Jurkat, Clone E6-1 (cell line): ENCODE results near the gene PCDHA12. TPM values are rescaled to one million over a fixed set of nuclear protein-coding genes. Genes with fewer than 3 reads are reported as not detected.
"Not testable (repeated sequence)": the region's sequence is repeated elsewhere in the genome, so short reads cannot be mapped to it uniquely, and the experiment has no call there.

Experiments used
- DNase-seq: peaks from one replicate; pipeline ENCODE4 v3.0.0-alpha.2; 2011; ENCODE audit warnings: low read depth, low spot score
- H3K4me3 ChIP-seq: 2 replicates; pipeline ENCODE4 v1.5.1; 2011; ENCODE audit warnings: mild to moderate bottlenecking, low read length, control low read depth, moderate library complexity
- polyA plus RNA-seq: library from polyadenylated mRNA; unstranded; fragments of >200 nt; gene quantifications from one replicate; pipeline ENCODE4 v1.2.1, GENCODE V29; 2012; ENCODE audit warnings: missing spikeins; ENCODE audit not compliant: insufficient read length, insufficient read depth

PCDHA12 gene, protein sequence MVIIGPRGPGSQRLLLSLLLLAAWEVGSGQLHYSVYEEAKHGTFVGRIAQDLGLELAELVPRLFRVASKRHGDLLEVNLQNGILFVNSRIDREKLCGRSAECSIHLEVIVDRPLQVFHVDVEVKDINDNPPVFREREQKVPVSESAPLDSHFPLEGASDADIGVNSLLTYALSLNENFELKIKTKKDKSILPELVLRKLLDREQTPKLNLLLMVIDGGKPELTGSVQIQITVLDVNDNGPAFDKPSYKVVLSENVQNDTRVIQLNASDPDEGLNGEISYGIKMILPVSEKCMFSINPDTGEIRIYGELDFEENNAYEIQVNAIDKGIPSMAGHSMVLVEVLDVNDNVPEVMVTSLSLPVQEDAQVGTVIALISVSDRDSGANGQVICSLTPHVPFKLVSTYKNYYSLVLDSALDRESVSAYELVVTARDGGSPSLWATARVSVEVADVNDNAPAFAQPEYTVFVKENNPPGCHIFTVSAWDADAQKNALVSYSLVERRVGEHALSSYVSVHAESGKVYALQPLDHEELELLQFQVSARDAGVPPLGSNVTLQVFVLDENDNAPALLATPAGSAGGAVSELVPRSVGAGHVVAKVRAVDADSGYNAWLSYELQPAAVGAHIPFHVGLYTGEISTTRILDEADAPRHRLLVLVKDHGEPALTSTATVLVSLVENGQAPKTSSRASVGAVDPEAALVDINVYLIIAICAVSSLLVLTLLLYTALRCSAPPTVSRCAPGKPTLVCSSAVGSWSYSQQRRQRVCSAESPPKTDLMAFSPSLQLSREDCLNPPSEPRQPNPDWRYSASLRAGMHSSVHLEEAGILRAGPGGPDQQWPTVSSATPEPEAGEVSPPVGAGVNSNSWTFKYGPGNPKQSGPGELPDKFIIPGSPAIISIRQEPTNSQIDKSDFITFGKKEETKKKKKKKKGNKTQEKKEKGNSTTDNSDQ
- not detected for polyA plus RNA-seq

DNA sequence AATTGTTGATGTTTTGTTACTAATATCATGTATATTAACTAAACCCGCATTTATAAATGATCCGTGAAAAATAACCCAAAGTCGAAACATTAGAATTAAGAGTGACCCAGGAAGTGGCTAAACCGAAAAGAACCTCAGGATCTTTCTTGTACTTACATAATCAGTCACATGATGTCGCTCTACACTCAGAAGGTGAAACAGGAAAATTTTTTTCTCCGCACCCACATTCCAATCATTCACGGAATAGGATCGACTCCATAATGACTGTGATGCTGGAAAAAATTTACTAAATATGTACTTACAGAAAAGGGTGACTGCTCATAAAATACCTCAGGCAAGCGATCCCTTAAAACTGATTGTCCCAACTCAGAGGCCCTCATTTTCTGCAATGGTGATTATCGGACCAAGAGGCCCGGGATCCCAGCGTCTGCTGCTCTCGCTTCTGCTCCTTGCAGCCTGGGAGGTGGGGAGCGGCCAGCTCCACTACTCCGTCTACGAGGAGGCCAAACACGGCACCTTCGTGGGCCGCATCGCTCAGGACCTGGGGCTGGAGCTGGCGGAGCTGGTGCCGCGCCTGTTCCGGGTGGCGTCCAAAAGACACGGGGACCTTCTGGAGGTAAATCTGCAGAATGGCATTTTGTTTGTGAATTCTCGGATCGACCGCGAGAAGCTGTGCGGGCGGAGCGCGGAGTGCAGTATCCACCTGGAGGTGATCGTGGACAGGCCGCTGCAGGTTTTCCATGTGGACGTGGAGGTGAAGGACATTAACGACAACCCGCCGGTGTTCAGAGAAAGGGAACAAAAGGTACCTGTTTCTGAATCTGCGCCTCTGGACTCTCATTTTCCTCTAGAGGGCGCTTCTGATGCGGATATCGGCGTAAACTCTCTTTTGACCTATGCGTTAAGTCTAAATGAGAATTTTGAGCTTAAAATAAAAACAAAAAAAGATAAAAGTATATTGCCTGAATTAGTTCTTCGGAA is at the start of gene PCDHA12:
PCDHA12 (plus strand) TSS at position 224 of the 981 bp plus-strand sequence; CDS start at position 389, 165 bp downstream.
- no peak for DNase-seq
- H3K4me3 ChIP-seq = no peak within 1 kb of the TSS

DNA sequence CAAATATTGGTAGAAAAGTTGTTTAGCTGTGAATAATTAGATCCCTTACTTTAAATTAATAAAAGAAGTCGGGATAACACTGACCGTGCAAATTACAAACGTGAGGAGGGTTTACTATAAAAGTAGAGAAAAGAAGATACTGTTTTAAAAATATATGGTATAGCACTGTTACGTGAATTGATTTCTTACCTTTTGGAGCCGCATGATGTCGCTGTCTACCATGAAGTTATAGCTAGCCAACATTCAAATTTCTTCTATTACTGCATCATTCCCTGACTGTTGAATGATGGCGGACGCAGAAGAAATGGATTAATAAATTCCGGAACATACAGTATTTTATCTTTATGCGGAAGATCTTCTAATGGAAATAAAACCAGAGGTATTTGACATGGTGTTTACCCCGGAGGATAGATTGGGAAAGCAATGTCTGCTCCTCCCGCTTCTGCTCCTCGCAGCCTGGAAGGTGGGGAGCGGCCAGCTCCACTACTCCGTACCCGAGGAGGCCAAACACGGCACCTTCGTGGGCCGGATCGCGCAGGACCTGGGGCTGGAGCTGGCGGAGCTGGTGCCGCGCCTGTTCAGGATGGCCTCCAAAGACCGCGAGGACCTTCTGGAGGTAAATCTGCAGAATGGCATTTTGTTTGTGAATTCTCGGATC is 47.3 kb upstream of the PCDHA12 start, which contains the start of gene PCDHA6:
PCDHA6 (plus strand) TSS at position 257 of the 658 bp plus-strand sequence; CDS start at position 389, 132 bp downstream.
- no peak within 1 kb of the TSS for H3K4me3 ChIP-seq
- no peak for DNase-seq

DNA sequence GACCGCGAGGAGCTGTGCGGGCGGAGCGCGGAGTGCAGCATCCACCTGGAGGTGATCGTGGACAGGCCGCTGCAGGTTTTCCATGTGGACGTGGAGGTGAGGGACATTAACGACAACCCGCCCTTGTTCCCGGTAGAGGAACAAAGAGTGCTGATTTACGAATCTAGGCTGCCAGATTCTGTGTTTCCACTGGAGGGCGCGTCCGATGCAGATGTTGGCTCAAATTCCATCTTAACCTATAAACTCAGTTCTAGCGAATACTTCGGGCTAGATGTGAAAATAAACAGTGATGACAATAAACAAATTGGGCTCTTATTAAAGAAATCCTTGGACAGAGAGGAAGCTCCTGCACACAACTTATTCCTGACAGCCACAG is 46.8 kb upstream of the PCDHA12 start:
- H3K4me3 ChIP-seq = no peak overlapping the region
- DNase-seq = no peak

DNA sequence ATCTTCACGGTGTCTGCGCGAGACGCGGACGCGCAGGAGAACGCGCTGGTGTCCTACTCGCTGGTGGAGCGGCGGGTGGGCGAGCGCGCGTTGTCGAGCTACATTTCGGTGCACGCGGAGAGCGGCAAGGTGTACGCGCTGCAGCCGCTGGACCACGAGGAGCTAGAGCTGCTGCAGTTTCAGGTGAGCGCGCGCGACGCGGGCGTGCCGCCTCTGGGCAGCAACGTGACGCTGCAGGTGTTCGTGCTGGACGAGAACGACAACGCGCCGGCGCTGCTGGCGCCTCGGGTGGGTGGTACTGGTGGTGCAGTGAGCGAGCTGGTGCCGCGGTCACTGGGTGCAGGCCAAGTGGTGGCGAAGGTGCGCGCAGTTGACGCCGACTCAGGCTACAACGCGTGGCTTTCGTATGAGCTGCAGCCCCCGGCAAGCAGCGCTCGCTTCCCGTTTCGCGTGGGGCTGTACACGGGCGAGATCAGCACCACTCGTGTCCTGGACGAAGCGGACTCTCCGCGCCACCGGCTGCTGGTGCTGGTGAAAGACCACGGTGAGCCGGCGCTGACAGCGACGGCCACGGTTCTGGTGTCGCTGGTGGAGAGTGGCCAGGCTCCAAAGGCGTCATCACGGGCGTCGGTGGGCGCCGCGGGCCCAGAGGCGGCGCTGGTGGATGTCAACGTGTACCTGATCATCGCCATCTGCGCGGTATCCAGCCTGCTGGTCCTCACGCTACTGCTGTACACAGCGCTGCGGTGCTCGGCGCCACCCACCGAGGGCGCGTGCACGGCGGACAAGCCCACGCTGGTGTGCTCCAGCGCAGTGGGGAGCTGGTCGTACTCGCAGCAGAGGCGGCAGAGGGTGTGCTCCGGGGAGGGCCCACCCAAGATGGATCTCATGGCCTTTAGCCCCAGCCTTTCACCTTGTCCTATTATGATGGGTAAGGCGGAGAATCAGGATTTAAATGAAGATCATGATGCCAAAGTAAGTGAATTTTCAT is 45.3 kb upstream of the PCDHA12 start:
- not testable (repeated sequence) for DNase-seq, H3K4me3 ChIP-seq

DNA sequence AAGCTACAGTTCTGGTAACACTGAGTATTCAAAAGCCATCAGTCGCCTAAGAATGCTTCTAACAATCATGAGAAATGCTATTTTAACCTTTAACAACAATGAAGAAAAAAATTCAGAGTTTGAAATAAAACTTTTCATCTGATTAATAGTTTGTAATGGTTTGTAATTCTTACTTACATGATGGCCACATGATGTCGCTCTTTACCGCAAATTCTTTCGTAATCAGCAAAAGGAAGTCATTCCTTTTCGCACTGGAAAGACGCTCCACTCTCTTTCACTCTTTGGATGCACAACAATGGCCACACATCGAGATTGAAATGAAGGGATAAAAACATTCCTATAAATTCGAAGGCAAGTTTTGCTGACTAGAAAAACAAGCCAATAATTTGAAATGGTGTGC is 41.1 kb upstream of the PCDHA12 start, which contains the start of gene PCDHA7:
PCDHA7 (plus strand) TSS at position 277 of the 400 bp plus-strand sequence; CDS start at position 392, 115 bp downstream.
- DNase-seq = no peak
- H3K4me3 ChIP-seq = no peak within 1 kb of the TSS

DNA sequence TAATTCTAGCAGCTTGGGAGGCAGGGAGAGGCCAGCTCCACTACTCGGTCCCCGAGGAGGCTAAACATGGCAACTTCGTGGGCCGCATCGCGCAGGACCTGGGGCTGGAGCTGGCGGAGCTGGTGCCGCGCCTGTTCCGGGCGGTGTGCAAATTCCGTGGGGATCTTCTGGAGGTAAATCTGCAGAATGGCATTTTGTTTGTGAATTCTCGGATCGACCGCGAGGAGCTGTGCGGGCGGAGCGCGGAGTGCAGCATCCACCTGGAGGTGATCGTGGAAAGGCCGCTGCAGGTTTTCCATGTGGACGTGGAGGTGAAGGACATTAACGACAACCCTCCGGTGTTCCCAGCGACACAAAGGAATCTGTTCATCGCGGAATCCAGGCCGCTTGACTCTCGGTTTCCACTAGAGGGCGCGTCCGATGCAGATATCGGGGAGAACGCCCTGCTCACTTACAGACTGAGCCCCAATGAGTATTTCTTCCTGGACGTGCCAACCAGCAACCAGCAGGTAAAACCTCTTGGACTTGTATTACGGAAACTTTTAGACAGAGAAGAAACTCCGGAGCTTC is 40.6 kb upstream of the PCDHA12 start:
- DNase-seq, H3K4me3 ChIP-seq: not testable (repeated sequence)

DNA sequence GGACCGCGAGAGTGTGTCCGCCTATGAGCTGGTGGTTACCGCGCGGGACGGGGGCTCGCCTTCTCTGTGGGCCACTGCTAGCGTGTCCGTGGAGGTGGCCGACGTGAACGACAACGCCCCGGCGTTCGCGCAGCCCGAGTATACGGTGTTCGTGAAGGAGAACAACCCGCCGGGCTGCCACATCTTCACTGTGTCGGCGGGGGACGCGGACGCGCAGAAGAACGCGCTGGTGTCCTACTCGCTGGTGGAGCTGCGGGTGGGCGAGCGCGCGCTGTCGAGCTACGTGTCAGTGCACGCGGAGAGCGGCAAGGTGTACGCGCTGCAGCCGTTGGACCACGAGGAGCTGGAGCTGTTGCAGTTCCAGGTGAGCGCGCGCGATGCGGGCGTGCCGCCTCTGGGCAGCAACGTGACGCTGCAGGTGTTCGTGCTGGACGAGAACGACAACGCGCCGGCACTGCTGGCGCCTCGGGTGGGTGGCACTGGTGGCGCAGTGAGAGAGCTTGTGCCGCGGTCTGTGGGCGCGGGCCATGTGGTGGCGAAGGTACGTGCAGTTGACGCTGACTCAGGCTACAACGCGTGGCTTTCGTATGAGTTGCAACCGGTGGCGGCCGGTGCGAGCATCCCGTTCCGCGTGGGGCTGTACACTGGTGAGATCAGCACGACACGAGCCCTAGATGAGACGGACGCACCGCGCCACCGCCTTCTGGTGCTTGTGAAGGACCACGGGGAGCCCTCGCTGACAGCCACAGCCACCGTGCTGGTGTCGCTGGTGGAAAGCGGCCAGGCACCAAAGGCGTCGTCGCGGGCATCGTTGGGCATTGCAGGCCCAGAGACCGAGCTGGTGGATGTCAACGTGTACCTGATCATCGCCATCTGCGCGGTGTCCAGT is 39.2 kb upstream of the PCDHA12 start:
- H3K4me3 ChIP-seq = no peak overlapping the region
- DNase-seq = no peak

GRCh38 chr5:140840978-140841962 is 33.8 kb upstream of the PCDHA12 start, which contains the start of gene PCDHA8:
Gene PCDHA8 (plus strand): TSS chr5:140841187. CDS start chr5:140841322, 135 bp downstream.
- peak within 1 kb of the TSS; percentile 32 for H3K4me3 ChIP-seq
- DNase-seq = peak; percentile 42

- no peak overlapping the region for H3K4me3 ChIP-seq
- DNase-seq = no peak
Measured at GRCh38 chr5:140842798-140843733, 32.0 kb upstream of the PCDHA12 start.

DNA sequence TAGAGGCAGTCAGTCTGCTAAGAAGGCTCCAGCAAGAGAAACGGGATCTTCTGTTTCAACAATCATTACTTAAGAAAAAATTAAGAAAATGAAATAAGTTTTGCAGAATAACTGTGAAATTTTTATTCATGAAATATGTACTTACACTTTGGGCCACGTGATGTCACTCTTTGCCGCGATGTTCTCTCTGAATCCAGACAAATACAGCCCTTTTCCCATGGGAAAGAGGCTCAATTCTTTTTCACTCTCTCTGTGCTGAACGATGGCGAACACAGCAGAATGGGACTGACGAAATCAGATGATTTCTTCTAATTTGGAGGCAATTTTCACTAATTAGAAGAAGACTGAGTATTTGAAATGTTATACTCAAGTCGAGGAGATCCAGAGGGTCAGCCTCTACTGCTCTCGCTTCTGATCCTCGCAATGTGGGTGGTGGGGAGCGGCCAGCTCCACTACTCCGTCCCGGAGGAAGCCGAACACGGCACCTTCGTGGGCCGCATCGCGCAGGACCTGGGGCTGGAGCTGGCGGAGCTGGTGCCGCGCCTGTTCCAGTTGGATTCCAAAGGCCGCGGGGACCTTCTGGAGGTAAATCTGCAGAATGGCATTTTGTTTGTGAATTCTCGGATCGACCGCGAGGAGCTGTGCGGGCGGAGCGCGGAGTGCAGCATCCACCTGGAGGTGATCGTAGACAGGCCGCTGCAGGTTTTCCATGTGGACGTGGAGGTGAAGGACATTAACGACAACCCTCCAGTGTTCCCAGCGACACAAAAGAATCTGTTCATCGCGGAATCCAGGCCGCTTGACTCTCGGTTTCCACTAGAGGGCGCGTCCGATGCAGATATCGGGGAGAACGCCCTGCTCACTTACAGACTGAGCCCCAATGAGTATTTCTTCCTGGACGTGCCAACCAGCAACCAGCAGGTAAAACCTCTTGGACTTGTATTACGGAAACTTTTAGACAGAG is 26.7 kb upstream of the PCDHA12 start, which contains the start of gene PCDHA9:
PCDHA9 (plus strand) TSS at position 244 of the 964 bp plus-strand sequence; CDS start at position 358, 114 bp downstream.
- not testable (repeated sequence) for H3K4me3 ChIP-seq, DNase-seq

DNA sequence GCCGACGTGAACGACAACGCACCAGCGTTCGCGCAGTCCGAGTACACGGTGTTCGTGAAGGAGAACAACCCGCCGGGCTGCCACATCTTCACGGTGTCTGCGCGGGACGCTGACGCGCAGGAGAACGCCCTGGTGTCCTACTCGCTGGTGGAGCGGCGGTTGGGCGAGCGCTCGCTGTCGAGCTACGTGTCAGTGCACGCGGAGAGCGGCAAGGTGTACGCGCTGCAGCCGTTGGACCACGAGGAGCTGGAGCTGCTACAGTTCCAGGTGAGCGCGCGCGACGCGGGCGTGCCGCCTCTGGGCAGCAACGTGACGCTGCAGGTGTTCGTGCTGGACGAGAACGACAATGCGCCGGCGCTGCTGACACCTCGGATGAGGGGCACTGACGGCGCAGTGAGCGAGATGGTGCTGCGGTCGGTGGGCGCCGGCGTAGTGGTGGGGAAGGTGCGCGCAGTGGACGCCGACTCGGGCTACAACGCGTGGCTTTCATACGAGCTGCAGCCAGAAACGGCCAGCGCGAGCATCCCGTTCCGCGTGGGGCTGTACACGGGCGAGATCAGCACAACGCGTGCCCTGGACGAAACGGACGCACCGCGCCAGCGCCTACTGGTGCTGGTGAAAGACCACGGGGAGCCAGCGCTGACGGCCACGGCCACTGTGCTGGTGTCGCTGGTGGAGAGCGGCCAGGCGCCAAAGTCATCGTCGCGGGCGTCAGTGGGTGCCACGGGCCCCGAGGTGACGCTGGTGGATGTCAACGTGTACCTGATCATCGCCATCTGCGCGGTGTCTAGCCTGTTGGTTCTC is 25.1 kb upstream of the PCDHA12 start:
- not testable (repeated sequence) for H3K4me3 ChIP-seq, DNase-seq
